22Rv1 (cell line): ENCODE results near the gene ACACA.

Experiments used
- H3K27ac ChIP-seq: fragments of 450-650 bp; 2 replicates; pipeline ENCODE4 v1.5.1; 2017
- CTCF ChIP-seq: fragments of 450-650 bp; IDR thresholded peaks from 2 replicates; pipeline ENCODE4 v1.5.1; 2017; ENCODE audit warnings: mild to moderate bottlenecking
- ZFX ChIP-seq: fragments of 450-650 bp; IDR thresholded peaks from 2 replicates; pipeline ENCODE4 v1.6.1; 2017; ENCODE audit warnings: antibody characterized with exemption, borderline replicate concordance

ACACA gene

GRCh38 chr17:37211136-37211535 lies 195.5 kb downstream of the ACACA start:
- no peak for TF ChIP-seq ZFX
- TF ChIP-seq CTCF, result no peak

DNA sequence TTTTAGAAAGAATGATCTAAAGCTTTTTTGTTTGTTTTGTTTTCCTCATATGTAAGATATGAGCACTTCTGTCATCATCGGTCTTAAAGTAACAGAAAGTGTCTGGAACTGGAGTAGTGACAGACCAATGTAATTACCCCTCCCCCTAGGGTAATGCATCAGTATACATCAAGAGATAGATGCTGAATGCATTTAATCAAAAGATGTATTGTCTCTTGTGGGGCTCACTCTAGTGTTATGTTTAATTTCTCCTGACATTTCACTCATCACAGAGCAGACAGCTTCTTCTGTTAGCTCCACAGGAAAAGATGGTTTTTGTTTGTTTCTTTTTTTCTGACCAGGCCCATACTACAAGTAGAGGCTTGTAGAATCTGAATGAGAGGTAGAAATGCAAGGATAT lies 199.5 kb downstream of the ACACA start:
- no peak for TF ChIP-seq ZFX
- no peak for TF ChIP-seq CTCF
- H3K27ac ChIP-seq, result no peak overlapping the region

More at GRCh38 chr17:37211136-37211535, 195.5 kb downstream of the ACACA start:
- no peak overlapping the region; the same call in 1 of the 2 replicates for H3K27ac ChIP-seq

DNA sequence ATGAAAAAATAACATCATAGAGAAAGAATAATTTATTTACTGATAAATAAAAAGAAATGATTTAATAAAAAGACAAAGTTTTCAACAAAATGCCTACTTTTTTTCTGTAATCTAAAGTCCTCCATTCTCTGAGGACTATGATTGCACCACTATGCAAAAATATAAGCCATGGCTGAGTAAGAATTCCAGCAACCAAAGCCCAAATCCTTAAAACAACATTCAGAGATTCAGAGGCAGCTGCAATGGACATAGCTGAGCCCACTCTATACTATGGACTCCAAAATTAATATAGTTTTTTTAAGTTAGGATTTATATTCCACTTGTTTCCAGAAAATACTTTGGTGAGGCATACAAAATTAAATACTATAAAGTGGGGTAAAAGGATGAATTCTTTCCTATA lies 200.3 kb downstream of the ACACA start:
- H3K27ac ChIP-seq, result no peak overlapping the region
- no peak for TF ChIP-seq CTCF
- TF ChIP-seq ZFX, result no peak

DNA sequence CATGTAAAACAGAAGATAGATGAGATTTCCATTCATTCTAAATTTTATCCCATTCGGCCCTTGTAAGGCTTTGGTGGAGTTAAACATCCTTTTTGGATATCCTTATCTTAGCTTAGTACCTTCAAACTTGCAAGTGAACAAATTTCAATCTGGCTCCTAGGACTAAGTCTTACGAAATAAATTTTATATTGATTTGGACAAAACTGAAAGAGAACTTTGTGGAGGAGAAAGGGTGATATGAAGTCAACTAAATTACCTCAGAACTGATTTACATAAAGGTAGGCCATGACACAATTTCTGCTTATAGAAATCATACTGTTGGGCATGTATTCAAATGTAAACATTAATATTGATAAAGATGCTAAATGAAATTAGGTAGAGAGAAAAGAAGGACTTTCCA lies 206.1 kb downstream of the ACACA start:
- H3K27ac ChIP-seq, result no peak overlapping the region
- TF ChIP-seq CTCF (no peak), ZFX (no peak)

GRCh38 chr17:37197336-37197735 lies 209.3 kb downstream of the ACACA start:
- no peak overlapping the region for H3K27ac ChIP-seq
- no peak for TF ChIP-seq ZFX
- no peak for TF ChIP-seq CTCF

DNA sequence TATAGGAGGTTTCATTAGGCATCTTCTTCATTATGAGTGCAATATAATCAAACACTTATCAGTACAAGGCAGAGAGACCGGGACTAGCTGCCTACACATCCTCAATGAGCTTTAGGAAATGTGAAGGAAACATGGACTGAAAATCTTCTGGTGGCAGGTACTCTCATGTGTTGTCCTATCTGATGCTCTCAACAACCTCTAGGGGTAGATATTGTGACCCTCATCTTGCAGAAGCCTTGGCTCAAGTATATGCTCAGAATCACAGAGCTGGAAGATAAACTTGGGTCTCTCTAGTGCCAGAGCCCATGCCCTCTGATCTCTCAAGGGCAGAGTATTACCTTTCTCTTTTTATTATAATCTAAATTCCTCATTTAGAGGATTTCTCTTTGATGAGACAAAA lies 212.4 kb downstream of the ACACA start:
- no peak overlapping the region for H3K27ac ChIP-seq
- TF ChIP-seq CTCF, result no peak
- no peak for TF ChIP-seq ZFX

- no peak overlapping the region for H3K27ac ChIP-seq
Measured at GRCh38 chr17:37191219-37191618, 215.4 kb downstream of the ACACA start.

GRCh38 chr17:37190493-37190892 lies 216.1 kb downstream of the ACACA start:
- no peak overlapping the region for H3K27ac ChIP-seq
- TF ChIP-seq ZFX (no peak), CTCF (no peak)

More at GRCh38 chr17:37191219-37191618, 215.4 kb downstream of the ACACA start:
- no peak for TF ChIP-seq ZFX
